ENCODE measurements around the gene C2CD3.

- no peak for TF ChIP-seq EZH2phosphoT487 (IDR thresholded peaks at IDR 0.05; ENCODE audit: insufficient read depth, low read depth)
- no peak for TF ChIP-seq EZH2 (IDR thresholded peaks at IDR 0.05; ENCODE audit: insufficient read depth, poor library complexity, severe bottlenecking)
Measured at GRCh38 chr11:74057249-74058151, 113.3 kb downstream of the C2CD3 start.
